Endothelial cell of umbilical vein (primary cell): ENCODE results near the gene FLNB.

Source experiments
- EZH2 ChIP-seq: IDR thresholded peaks from 2 replicates; pipeline ENCODE4 v1.6.1; 2012; ENCODE audit warnings: borderline replicate concordance, low read depth, mild to moderate bottlenecking, moderate library complexity, low read length, inconsistent platforms; ENCODE audit not compliant: severe bottlenecking
- MYC ChIP-seq: IDR thresholded peaks from one replicate; pipeline ENCODE4 v1.6.1; 2011; ENCODE audit warnings: mild to moderate bottlenecking, low read depth, low read length
- POLR2AphosphoS5 ChIP-seq: IDR thresholded peaks from 2 replicates; pipeline ENCODE4 v1.6.1; 2012; ENCODE audit warnings: low read depth, mild to moderate bottlenecking, control low read depth, low read length, moderate library complexity; ENCODE audit not compliant: insufficient read depth
- TF ChIP-seq, protein P1 (sequence below), 2 donors: IDR thresholded peaks; 1 replicate in 1 of 2; 2 replicates in 1 of 2; pipeline ENCODE4 v1.5.1; 2011; ENCODE audit warnings: low read length in 2 of 2, mild to moderate bottlenecking in 2 of 2, moderate library complexity in 2 of 2, control low read depth in 1 of 2, inconsistent platforms in 1 of 2, low read depth in 1 of 2; ENCODE audit not compliant: insufficient read depth in 1 of 2; ENCODE audit errors: extremely low read depth in 1 of 2

GRCh38 chr3:58206406-58207011 is 198.3 kb downstream of the FLNB start:
- TF ChIP-seq, protein P1, sequence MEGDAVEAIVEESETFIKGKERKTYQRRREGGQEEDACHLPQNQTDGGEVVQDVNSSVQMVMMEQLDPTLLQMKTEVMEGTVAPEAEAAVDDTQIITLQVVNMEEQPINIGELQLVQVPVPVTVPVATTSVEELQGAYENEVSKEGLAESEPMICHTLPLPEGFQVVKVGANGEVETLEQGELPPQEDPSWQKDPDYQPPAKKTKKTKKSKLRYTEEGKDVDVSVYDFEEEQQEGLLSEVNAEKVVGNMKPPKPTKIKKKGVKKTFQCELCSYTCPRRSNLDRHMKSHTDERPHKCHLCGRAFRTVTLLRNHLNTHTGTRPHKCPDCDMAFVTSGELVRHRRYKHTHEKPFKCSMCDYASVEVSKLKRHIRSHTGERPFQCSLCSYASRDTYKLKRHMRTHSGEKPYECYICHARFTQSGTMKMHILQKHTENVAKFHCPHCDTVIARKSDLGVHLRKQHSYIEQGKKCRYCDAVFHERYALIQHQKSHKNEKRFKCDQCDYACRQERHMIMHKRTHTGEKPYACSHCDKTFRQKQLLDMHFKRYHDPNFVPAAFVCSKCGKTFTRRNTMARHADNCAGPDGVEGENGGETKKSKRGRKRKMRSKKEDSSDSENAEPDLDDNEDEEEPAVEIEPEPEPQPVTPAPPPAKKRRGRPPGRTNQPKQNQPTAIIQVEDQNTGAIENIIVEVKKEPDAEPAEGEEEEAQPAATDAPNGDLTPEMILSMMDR (IDR thresholded peaks at IDR 0.05; ENCODE audit: extremely low read depth in 1 of 2, insufficient read depth in 1 of 2, low read depth in 1 of 2, low read length in 2 of 2) = no peak
- TF ChIP-seq POLR2AphosphoS5 = no peak
- no peak for TF ChIP-seq MYC
- no peak for TF ChIP-seq EZH2
